ENCODE results near the gene GALM.

GALM gene

GRCh38 chr2:38649176-38649728 is 16.7 kb upstream of the GALM start:
- H3K9me3 ChIP-seq (ENCODE audit: insufficient read depth, low read length): no peaks in the 10 kb centered on the region
- no peak overlapping the region for H3K9ac ChIP-seq (ENCODE audit: low read length)
- no peaks in the 10 kb centered on the region for H3K9me2 ChIP-seq (replicated peaks; ENCODE audit: insufficient read depth, low read length)
- no peaks in the 10 kb centered on the region for H3K79me2 ChIP-seq (ENCODE audit: insufficient read depth, low read length)
- no peak overlapping the region for H3K4me2 ChIP-seq (ENCODE audit: low read depth, low read length, poor library complexity, severe bottlenecking)
- no peak overlapping the region for H3K4me3 ChIP-seq (ENCODE audit: insufficient read depth, low read length, poor library complexity, severe bottlenecking)
- no peak overlapping the region for H3K27ac ChIP-seq (ENCODE audit: low read depth, low read length)
- no peak for TF ChIP-seq CTCF (IDR thresholded peaks at IDR 0.05; ENCODE audit: insufficient read depth, low read length, poor library complexity, severe bottlenecking)
- TF ChIP-seq EZH2phosphoT487 (conservative IDR thresholded peaks at IDR 0.05; ENCODE audit: low read length): no peak
- H3K27me3 ChIP-seq (ENCODE audit: low read length): no peaks in the 10 kb centered on the region
- no peaks in the 10 kb centered on the region for H4K20me1 ChIP-seq (ENCODE audit: low read depth, low read length)
- H3K36me3 ChIP-seq (ENCODE audit: low read length): no peaks in the 10 kb centered on the region
- H3F3A ChIP-seq (ENCODE audit: insufficient read depth): no peaks in the 10 kb centered on the region
- no peak overlapping the region for H2AFZ ChIP-seq (ENCODE audit: low read depth, low read length, severe bottlenecking)

GRCh38 chr2:38650012-38650411 is 15.9 kb upstream of the GALM start:
- H3F3A ChIP-seq (ENCODE audit: insufficient read depth): no peaks in the 10 kb centered on the region
- no peaks in the 10 kb centered on the region for H3K79me2 ChIP-seq (ENCODE audit: insufficient read depth, low read length)
- H3K9me2 ChIP-seq (replicated peaks; ENCODE audit: insufficient read depth, low read length): no peaks in the 10 kb centered on the region
- H3K4me2 ChIP-seq (ENCODE audit: low read depth, low read length, poor library complexity, severe bottlenecking): no peak overlapping the region
- no peak overlapping the region for H2AFZ ChIP-seq (ENCODE audit: low read depth, low read length, severe bottlenecking)
- H3K27ac ChIP-seq (ENCODE audit: low read depth, low read length): no peak overlapping the region
- H4K20me1 ChIP-seq (ENCODE audit: low read depth, low read length): no peaks in the 10 kb centered on the region
- H3K9ac ChIP-seq (ENCODE audit: low read length): no peak overlapping the region
- H3K27me3 ChIP-seq (ENCODE audit: low read length): no peaks in the 10 kb centered on the region
- no peaks in the 10 kb centered on the region for H3K9me3 ChIP-seq (ENCODE audit: insufficient read depth, low read length)
- TF ChIP-seq CTCF (IDR thresholded peaks at IDR 0.05; ENCODE audit: insufficient read depth, low read length, poor library complexity, severe bottlenecking) (no peak), EZH2phosphoT487 (conservative IDR thresholded peaks at IDR 0.05; ENCODE audit: low read length) (no peak)
- no peak overlapping the region for H3K4me3 ChIP-seq (ENCODE audit: insufficient read depth, low read length, poor library complexity, severe bottlenecking)
- no peaks in the 10 kb centered on the region for H3K36me3 ChIP-seq (ENCODE audit: low read length)

- no peak overlapping the region for H3K9ac ChIP-seq (ENCODE audit: low read length)
- TF ChIP-seq EZH2phosphoT487 (conservative IDR thresholded peaks at IDR 0.05; ENCODE audit: low read length): no peak
- no peak for TF ChIP-seq CTCF (IDR thresholded peaks at IDR 0.05; ENCODE audit: insufficient read depth, low read length, poor library complexity, severe bottlenecking)
- no peak overlapping the region for H3K4me2 ChIP-seq (ENCODE audit: low read depth, low read length, poor library complexity, severe bottlenecking)
- no peaks in the 10 kb centered on the region for H3K27me3 ChIP-seq (ENCODE audit: low read length)
- no peaks in the 10 kb centered on the region for H3K9me3 ChIP-seq (ENCODE audit: insufficient read depth, low read length)
- no peak overlapping the region for H3K27ac ChIP-seq (ENCODE audit: low read depth, low read length)
- no peak overlapping the region for H3K4me3 ChIP-seq (ENCODE audit: insufficient read depth, low read length, poor library complexity, severe bottlenecking)
- H3K79me2 ChIP-seq (ENCODE audit: insufficient read depth, low read length): no peaks in the 10 kb centered on the region
- no peaks in the 10 kb centered on the region for H3F3A ChIP-seq (ENCODE audit: insufficient read depth)
- H2AFZ ChIP-seq (ENCODE audit: low read depth, low read length, severe bottlenecking): no peak overlapping the region
- H4K20me1 ChIP-seq (ENCODE audit: low read depth, low read length): no peaks in the 10 kb centered on the region
- no peaks in the 10 kb centered on the region for H3K36me3 ChIP-seq (ENCODE audit: low read length)
- H3K9me2 ChIP-seq (replicated peaks; ENCODE audit: insufficient read depth, low read length): no peaks in the 10 kb centered on the region
These were observed 15.2 kb upstream of the GALM start for GRCh38 chr2:38650717-38651116.

Measured in SU-DHL-6 (cell line).